Uterus (tissue), 4 donors: Measurements from ENCODE around the gene STOX2. TPM values are rescaled to one million over a fixed set of nuclear protein-coding genes. Genes with fewer than 3 reads are reported as not detected.

Experiments
- DNase-seq, 2 donors: peaks; one replicate each; pipeline ENCODE4 v3.0.0-alpha.2; 2019 to 2020
- H3K27ac ChIP-seq, 2 donors: fragments of 200-600 bp; sonication (generic); 1 replicate in 1 of 2; 2 replicates in 1 of 2; pipeline ENCODE4 v1.5.1; 2016 to 2018
- H3K27me3 ChIP-seq, 2 donors: fragments of 200-600 bp; sonication (generic); one replicate each; pipeline ENCODE4 v1.5.1; 2018 to 2019; ENCODE audit warnings: control low read depth in 1 of 2
- H3K36me3 ChIP-seq, 2 donors: fragments of 200-600 bp; sonication (generic); one replicate each; pipeline ENCODE4 v1.5.1; 2019; ENCODE audit warnings: control low read depth in 1 of 2
- H3K4me1 ChIP-seq, 2 donors: fragments of 200-600 bp; sonication (generic); one replicate each; pipeline ENCODE4 v1.5.1; 2018 to 2019; ENCODE audit warnings: control low read depth in 1 of 2
- H3K4me3 ChIP-seq, 2 donors: fragments of 200-600 bp; sonication (generic); 1 replicate in 1 of 2; 2 replicates in 1 of 2; pipeline ENCODE4 v1.5.1; 2018 to 2019; ENCODE audit warnings: mild to moderate bottlenecking in 1 of 2
- H3K9me3 ChIP-seq, 2 donors: fragments of 200-600 bp; sonication (generic); one replicate each; pipeline ENCODE4 v1.5.1; 2019; ENCODE audit warnings: control low read depth in 1 of 2
- POLR2A ChIP-seq, 2 donors: fragments of 450-650 bp; IDR thresholded peaks; one replicate each; pipeline ENCODE4 v1.6.1; 2016; ENCODE audit warnings: antibody characterized with exemption in 2 of 2, mild to moderate bottlenecking in 1 of 2, moderate library complexity in 1 of 2
- intact Hi-C: fragments of 100-400 bp; cut with DNase I; formaldehyde crosslinking; loops from one replicate; pipeline ENCODE4 v1.15.1; 2023; ENCODE audit warnings: low total_unique reads
- total RNA-seq, 4 donors: library from RNA; depleted of rRNA in 3 of 4; stranded (reverse); fragments of >200 nt in 3 of 4; gene quantifications; one replicate each; pipeline versions ENCODE4 v1.1.0 to v1.2.4, GENCODE V29; 2014 to 2023
- TF ChIP-seq, protein P1 (sequence below), 4 experiments: fragments of 200-600 bp in 2 of 4; fragments of 450-650 bp in 2 of 4; sonication (generic) in 2 of 4; IDR thresholded peaks; one replicate each; pipeline ENCODE4 v1.5.1; 2016 to 2019; ENCODE audit warnings: antibody characterized with exemption in 4 of 4, mild to moderate bottlenecking in 2 of 4, moderate library complexity in 1 of 4
- donor health status: DM: yes; HTN: yes; CAD: no.

STOX2 gene
- total RNA-seq, 4 donors from 2014 or later, result 2.9 to 19.4 (median 11.1) TPM

DNA sequence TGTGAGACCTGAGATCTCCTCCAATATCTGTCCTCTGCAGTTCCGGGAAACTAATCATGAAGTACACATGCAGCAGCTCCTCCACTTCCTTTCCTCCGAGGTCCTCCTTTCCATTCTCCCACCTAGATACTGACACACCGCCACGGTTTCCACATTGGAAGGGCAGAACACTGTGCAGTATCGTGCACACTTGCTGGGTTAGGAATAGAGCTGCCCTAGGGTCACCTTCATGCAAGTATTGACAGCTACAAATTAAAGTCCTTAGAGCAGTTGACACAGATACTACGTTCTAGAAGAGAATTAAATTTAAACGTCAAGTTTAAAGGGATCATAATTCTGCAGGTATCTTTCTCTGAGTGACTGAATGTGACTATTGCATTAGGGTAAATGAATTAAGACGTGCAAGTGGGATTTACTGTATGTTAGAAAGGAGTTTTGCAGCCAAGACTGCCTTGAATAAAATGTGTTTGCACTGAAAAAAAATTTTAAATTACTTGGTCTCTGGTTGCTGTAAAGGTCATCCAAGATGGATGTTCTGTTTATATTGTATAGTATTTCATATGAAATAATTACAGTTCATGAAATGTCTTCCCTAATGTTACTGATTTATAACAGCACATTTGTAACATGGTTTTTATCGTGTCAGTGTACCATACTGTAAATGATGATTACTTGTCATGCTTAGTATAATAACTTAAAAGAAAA, 117.7 kb downstream of the STOX2 start:
- Histone ChIP-seq H3K27ac (no peak overlapping the region), H3K9me3 (no peaks in the 10 kb centered on the region), H3K4me3 (no peak overlapping the region), H3K36me3 (no peaks in the 10 kb centered on the region), H3K4me1 (no peaks in the 10 kb centered on the region), H3K27me3 (no peaks in the 10 kb centered on the region)
- intact Hi-C loops, result no loop called here
- DNase-seq, result no peak
- TF ChIP-seq POLR2A (IDR thresholded peaks at IDR 0.05), result no peak
- TF ChIP-seq, protein P1, sequence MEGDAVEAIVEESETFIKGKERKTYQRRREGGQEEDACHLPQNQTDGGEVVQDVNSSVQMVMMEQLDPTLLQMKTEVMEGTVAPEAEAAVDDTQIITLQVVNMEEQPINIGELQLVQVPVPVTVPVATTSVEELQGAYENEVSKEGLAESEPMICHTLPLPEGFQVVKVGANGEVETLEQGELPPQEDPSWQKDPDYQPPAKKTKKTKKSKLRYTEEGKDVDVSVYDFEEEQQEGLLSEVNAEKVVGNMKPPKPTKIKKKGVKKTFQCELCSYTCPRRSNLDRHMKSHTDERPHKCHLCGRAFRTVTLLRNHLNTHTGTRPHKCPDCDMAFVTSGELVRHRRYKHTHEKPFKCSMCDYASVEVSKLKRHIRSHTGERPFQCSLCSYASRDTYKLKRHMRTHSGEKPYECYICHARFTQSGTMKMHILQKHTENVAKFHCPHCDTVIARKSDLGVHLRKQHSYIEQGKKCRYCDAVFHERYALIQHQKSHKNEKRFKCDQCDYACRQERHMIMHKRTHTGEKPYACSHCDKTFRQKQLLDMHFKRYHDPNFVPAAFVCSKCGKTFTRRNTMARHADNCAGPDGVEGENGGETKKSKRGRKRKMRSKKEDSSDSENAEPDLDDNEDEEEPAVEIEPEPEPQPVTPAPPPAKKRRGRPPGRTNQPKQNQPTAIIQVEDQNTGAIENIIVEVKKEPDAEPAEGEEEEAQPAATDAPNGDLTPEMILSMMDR (IDR thresholded peaks at IDR 0.05), result no peak

DNA sequence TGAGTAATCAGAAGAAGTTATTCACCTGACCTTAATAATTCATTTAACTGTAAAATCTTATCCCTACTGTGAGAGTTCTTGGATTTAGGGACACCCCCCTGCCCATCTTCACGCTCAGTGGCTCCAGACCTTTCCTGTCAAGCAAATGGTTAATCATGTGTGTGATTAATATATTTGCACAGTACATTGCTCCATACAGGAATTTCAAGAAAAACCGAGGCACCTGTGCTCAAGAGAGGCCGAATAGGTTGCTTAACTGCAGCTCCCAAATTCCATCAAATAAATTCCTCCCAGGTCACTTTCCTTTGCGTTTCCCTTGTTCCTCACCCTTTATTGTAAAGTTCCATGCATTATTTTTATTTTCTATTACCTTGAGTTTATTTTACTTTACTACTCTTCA, 119.5 kb downstream of the STOX2 start:
- intact Hi-C loops, result no loop called here
- Histone ChIP-seq H3K4me1 (no peaks in the 10 kb centered on the region), H3K27me3 (no peaks in the 10 kb centered on the region), H3K4me3 (no peak overlapping the region), H3K9me3 (no peaks in the 10 kb centered on the region), H3K36me3 (no peaks in the 10 kb centered on the region), H3K27ac (no peak overlapping the region)
- TF ChIP-seq POLR2A (IDR thresholded peaks at IDR 0.05), result no peak
- TF ChIP-seq, protein P1 (IDR thresholded peaks at IDR 0.05), result no peak
- no peak for DNase-seq

- DNase-seq, result no peak
- Histone ChIP-seq H3K36me3 (no peaks in the 10 kb centered on the region), H3K4me3 (no peak overlapping the region), H3K27me3 (no peaks in the 10 kb centered on the region), H3K9me3 (no peaks in the 10 kb centered on the region), H3K27ac (no peak overlapping the region), H3K4me1 (no peaks in the 10 kb centered on the region)
- intact Hi-C loops, result no loop called here
- no peak for TF ChIP-seq POLR2A (IDR thresholded peaks at IDR 0.05)
- TF ChIP-seq, protein P1 (IDR thresholded peaks at IDR 0.05), result no peak
Measured at GRCh38 chr4:184028561-184029374, 123.7 kb downstream of the STOX2 start.

- Histone ChIP-seq H3K4me3 (no peak overlapping the region), H3K27ac (no peak overlapping the region), H3K36me3 (no peaks in the 10 kb centered on the region), H3K4me1 (no peaks in the 10 kb centered on the region), H3K27me3 (no peaks in the 10 kb centered on the region), H3K9me3 (no peaks in the 10 kb centered on the region)
- TF ChIP-seq, protein P1 (IDR thresholded peaks at IDR 0.05), result no peak
- no peak for TF ChIP-seq POLR2A (IDR thresholded peaks at IDR 0.05)
- intact Hi-C loops, result no loop called here
- DNase-seq, result no peak
Measured at GRCh38 chr4:184030036-184030435, 124.9 kb downstream of the STOX2 start.

- no peak overlapping the region for H3K27ac ChIP-seq
Measured at GRCh38 chr4:184030764-184031163, 125.7 kb downstream of the STOX2 start.

More at GRCh38 chr4:184030764-184031163, 125.7 kb downstream of the STOX2 start:
- DNase-seq, result no peak
- no peaks in the 10 kb centered on the region for H3K4me1 ChIP-seq
- no peaks in the 10 kb centered on the region for H3K36me3 ChIP-seq
- no peaks in the 10 kb centered on the region for H3K27me3 ChIP-seq
- intact Hi-C loops, result no loop called here
- no peak for TF ChIP-seq POLR2A (IDR thresholded peaks at IDR 0.05)
- TF ChIP-seq, protein P1 (IDR thresholded peaks at IDR 0.05), result no peak
- no peak overlapping the region for H3K4me3 ChIP-seq
- no peaks in the 10 kb centered on the region for H3K9me3 ChIP-seq
